Measurements from ENCODE around the gene FASTK.
A peak's percentile ranks its signal among the peaks of the same experiment; 100 is the strongest.

Gene FASTK

GRCh38 chr7:151081170-151082101 is 827 bp upstream of the FASTK start:
- no peak for DNase-seq

DNA sequence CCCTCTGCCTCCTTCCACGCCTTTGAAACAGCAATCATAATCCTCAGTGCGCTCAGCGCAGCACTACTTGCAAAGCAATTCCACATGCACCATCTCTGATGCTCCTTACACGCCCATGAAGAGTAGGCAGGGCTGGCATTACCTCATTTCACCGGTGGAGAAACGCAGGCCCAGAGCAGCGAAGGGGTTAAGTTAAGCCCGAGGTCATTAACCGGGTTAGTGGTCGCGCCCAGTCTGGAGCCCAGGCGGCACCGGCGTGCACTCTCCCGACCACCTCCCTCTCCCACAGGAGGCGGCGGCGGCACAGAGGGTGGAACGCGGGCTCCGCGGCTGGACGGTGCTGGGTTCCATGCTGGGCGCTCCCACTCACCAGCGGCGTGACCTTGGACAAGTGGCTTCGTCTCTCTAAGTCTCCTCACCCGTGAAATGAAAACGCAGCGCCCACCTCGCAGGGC is 515 bp downstream of the FASTK start:
- peak; percentile 40 for DNase-seq

- DNase-seq: no peak
These were observed 1.3 kb downstream of the FASTK start for GRCh38 chr7:151079199-151079910.

DNA sequence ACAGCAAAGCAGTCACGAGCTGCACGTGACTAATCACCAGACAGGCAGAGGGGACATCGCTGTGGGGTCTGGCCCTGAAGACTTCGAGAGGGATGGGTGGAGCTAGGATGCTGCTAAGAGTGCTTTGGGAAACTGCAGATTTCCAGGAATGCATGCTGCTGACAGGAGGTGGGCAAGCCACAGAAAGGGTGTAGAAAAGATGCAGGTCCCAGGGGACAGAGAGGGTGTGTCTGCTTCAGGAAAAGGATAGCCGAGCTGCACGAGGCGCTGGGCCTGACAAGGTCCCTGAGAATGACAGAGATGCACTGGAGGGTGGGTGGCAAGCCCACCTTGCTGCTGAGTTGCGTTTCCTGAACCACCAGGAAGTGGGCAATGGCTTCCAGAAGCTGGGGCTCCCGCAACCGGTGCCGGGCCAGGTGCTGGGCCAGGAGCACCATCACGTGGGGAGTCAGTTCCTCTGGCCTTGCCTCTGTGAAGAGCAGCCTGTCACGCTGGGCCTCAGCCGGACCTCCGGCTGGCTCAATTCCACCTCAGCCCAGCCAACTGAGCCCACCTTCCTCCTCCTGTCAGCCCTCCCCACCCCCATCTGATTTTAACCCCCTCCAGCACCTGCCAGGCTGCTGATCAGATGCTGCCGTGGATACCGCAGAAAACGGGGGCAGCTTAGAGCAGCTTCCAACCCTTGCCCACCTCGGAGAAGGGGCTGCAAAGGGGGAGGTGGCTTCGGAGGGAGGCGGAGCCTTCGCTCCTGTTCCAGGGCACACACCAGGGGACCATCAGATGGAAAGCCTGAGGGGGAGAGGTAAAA is 2.2 kb downstream of the FASTK start:
- no peak for DNase-seq

DNA sequence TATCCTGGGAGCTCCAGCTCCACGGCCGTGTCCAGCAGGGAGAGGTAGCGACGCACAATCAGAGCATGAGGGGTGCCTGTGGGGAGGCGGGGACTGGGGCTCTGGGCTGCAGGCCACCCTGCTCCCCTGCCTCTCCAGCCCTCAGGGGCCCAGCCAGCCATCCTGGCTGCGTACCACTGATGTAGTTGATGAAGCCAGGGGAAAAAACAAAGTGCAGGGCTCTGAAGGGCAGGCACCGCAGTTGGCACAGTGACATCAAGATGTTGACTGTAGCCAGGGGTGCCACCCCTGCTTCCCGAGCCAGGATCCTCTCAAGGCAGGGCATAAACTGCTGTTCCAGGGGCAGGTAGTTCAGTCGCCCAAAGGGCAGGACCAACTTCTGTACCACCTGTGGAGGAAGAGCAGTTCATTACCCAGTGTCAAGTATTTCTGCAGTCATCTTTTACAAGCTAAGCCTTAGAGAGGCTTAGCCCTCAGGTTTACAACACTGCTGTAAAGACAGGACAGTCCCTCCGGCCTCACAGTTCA is 2.8 kb downstream of the FASTK start:
- DNase-seq: no peak

DNA sequence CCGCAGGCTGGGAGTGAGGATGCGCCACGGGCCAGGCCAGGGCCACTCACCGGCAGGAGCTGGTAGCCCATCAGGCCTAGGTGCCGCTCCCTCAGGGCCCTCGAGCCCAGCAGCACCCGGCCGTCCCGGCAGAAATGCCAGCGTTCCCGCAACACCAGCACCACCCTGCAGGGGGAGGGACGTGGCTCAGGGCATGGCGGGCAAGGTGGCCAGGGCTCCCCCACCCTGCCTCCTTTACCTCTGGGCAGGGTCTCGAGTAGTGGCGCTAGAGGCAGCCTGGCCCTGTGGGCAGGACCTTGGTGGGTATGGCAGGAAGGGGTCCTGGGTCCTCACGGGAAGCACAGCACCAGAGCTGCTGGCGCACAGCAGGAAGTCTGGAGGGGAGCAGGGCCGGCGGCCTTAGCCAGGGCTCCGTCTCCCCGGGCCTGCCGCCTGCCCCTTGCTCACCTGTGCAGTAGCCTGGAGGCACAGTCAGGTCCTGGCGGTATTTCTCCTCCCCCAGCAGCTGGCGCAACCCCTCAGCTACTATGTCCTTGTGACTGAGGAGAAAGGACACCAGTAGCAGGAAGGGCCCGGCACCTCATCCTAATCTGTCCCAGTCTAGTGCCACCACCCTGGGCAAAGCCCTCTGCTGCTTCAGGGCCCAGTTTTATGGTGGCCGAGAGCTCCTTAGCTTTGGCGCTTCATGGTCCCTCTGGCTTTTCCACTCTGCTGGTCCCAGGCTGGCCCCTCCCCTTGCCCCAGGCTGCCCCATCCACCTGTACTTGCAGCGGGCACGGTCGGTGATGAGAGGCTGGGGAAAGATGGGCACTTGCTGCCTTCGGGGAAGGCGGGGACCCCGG is 3.5 kb downstream of the FASTK start:
- DNase-seq: peak; percentile 52

DNA sequence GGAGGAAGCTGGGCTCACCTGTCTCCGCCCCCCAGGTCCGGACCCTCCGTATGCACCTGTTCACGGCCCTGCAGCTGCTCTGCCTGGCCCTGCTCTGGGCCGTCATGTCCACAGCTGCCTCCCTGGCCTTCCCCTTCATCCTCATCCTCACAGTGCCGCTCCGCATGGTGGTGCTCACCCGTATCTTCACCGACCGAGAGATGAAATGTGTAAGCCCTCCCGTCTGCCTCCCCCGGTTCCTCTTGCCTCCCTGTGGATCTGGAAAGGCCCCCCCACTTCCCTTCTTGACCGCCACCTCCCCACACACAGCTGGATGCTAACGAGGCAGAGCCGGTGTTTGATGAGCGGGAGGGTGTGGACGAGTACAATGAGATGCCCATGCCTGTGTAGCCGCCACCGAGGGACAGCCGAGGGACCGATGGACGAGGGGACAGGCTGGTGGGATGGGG is 4.6 kb downstream of the FASTK start:
- DNase-seq: no peak

- DNase-seq: no peak
These were observed 5.0 kb downstream of the FASTK start for GRCh38 chr7:151075662-151075971.

DNA sequence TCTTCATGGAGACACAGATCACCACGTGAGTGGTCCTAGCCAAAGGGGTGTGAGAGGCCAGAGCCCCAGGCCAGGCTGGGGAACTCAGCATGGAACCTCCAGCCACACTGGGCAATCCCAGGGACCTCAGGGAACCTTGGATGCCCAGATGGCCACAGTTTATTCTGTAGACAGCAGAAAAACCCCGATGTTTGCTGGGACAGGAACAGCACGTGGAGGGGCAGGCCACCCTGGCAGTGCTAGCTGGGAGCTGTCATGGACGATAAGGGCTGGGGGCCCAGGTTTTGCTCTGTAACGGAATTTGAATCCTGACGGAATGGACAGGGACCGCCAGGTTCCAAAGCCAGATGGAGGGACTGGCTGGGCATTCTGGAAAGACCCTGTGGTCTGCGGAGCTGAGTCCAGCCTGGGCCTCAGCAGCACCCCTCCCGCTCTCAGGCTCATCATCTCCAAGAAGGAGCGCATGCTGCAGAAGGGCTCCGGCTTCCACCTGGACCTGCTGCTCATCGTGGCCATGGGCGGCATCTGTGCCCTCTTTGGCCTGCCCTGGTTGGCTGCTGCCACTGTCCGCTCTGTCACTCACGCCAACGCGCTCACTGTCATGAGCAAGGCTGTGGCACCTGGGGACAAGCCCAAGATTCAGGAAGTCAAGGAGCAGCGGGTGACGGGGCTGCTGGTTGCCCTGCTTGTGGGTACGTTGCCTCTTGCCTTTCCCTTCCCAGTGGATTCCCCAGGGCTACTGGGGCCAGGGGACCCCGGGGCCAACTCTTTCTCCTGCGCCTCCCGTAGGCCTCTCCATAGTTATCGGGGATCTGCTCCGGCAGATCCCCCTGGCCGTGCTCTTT is 5.6 kb downstream of the FASTK start:
- no peak for DNase-seq

- DNase-seq: no peak
These were observed 6.6 kb downstream of the FASTK start for GRCh38 chr7:151073990-151074389.

DNA sequence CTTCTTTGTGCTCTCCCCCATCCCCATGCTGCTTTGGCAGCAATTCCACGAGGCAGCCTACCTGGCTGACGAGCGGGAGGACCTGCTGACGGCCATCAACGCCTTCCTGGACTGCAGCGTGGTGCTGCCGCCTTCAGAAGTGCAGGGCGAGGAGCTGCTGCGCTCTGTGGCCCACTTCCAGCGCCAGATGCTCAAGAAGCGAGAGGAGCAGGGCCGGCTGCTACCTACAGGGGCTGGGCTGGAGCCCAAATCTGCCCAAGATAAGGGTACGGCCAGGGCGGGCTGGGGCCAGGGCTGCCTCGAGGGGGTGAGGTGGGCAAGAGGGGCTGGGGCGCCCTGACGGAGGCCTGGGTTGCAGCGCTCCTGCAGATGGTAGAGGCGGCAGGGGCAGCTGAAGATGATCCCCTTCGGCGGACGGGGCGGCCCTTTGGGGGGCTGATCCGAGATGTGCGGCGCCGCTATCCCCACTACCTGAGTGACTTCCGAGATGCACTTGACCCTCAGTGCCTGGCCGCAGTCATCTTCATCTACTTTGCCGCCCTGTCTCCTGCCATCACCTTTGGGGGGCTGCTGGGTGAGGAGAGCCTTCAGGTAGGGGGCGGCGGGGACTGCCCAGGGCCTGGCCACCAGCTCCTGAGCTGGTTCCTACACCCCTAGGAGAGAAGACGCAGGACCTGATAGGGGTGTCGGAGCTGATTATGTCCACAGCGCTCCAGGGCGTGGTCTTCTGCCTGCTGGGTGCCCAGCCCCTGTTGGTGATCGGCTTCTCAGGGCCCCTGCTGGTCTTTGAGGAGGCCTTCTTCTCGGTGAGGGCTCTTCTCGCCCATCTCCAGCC is 9.4 kb downstream of the FASTK start:
- DNase-seq: no peak

DNA sequence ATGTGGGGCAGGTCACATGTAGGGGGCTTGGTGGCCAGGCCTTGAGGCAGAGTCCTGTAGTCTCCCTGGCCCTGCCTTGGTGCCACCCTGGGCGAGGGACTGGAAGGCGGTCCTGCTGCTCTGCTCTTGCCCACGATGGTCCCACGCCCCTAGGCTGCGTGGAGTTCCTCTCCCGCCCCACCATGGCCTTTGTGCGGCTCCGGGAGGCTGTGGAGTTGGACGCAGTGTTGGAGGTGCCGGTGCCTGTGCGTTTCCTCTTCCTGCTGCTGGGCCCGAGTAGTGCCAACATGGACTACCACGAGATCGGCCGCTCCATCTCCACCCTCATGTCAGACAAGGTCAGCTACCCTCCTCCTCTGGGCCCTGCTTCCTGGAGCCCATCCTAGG is 10.0 kb downstream of the FASTK start:
- DNase-seq: no peak

DNA sequence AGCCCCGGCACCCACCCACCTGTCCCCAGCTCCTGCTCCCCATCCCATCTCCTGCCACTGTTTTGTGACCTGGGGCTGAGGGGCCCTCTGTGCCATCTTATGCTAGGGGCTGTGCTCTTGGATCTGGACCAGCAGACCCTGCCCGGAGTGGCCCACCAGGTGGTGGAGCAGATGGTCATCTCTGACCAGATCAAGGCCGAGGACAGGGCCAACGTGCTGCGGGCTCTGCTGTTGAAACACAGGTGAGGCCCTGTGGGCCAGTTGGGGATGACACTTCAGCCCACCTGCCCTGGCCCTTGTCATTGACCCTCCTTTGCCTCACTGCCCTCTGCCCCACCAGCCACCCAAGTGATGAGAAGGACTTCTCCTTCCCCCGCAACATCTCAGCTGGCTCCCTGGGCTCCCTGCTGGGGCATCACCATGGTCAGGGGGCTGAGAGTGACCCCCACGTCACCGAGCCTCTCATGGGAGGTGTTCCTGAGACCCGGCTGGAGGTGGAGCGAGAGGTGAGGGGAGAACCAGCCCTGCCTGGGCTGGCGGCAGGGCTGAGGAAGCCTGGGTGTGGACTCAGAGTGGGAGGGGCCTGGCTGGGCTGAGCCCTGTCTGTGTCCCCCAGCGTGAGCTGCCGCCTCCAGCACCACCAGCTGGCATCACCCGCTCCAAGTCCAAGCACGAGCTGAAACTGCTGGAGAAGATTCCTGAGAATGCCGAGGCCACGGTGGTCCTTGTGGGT is 10.6 kb downstream of the FASTK start:
- no peak for DNase-seq

- no peak for DNase-seq
These were observed 12.4 kb downstream of the FASTK start for GRCh38 chr7:151068069-151068773.

- no peak for DNase-seq
These were observed 14.2 kb downstream of the FASTK start for GRCh38 chr7:151066273-151066974.

GRCh38 chr7:151065516-151065915 is 15.1 kb downstream of the FASTK start:
- DNase-seq: no peak

DNA sequence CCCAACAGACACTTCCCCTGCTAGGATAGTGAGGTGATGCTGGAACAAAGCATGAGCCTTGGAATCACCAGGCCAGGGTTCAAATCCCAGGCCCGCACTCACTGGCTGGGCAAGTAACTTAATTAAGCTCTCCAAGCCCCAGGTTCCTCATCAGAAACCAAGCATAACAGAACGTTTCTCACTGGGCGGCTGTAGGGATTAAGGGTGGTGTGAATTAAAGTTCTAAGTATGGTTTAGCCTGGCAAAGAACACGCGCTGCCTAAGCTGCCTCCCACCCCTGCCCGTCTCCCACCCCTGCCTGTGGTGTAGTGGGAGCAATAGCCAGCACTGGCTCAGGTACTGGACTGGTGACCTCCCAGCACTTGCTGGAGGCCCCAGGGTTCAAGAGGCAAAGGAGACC is 15.6 kb downstream of the FASTK start:
- no peak for DNase-seq

- DNase-seq: no peak
These were observed 16.2 kb downstream of the FASTK start for GRCh38 chr7:151064454-151064853.
